ENCODE data around the gene TENM3.
"Not testable (repeated sequence)": the region's sequence is repeated elsewhere in the genome, so short reads cannot be mapped to it uniquely, and the experiment has no call there.

The TENM3 gene

GRCh38 chr4:182228991-182229577 lies 14.1 kb upstream of the TENM3 start:
- DNase-seq, result no peak

- DNase-seq, result no peak
Observed at GRCh38 chr4:182230256-182230655, 12.9 kb upstream of the TENM3 start.

- no peak for DNase-seq
Observed at GRCh38 chr4:182231080-182231479, 12.1 kb upstream of the TENM3 start.

- no peak for DNase-seq
Observed at GRCh38 chr4:182231496-182231895, 11.7 kb upstream of the TENM3 start.

- DNase-seq, result no peak
Observed at GRCh38 chr4:182233310-182234090, 9.7 kb upstream of the TENM3 start.

- DNase-seq, result no peak
Observed at GRCh38 chr4:182235021-182235795, 8.0 kb upstream of the TENM3 start.

- no peak for DNase-seq
Observed at GRCh38 chr4:182236186-182236585, 7.0 kb upstream of the TENM3 start.

GRCh38 chr4:182237010-182237409 lies 6.2 kb upstream of the TENM3 start:
- not testable (repeated sequence) for DNase-seq

GRCh38 chr4:182238355-182238931 lies 4.8 kb upstream of the TENM3 start:
- no peak for DNase-seq

- DNase-seq, result no peak
Observed at GRCh38 chr4:182240161-182241130, 2.8 kb upstream of the TENM3 start.

- DNase-seq, result not testable (repeated sequence)
Observed at GRCh38 chr4:182242260-182242659, 942 bp upstream of the TENM3 start.

- DNase-seq, result no peak
Observed at GRCh38 chr4:182242787-182243186, 415 bp upstream of the TENM3 start.

- DNase-seq, result no peak
Observed at GRCh38 chr4:182245041-182245440, 1.8 kb downstream of the TENM3 start.

GRCh38 chr4:182245541-182246215 lies 2.5 kb downstream of the TENM3 start:
- no peak for DNase-seq

GRCh38 chr4:182246401-182247205 lies 3.4 kb downstream of the TENM3 start:
- no peak for DNase-seq

GRCh38 chr4:182248295-182248694 lies 5.1 kb downstream of the TENM3 start:
- no peak for DNase-seq

GRCh38 chr4:182250446-182250845 lies 7.2 kb downstream of the TENM3 start:
- no peak for DNase-seq

- no peak for DNase-seq
Observed at GRCh38 chr4:182251116-182251515, 7.9 kb downstream of the TENM3 start.

- no peak for DNase-seq
Observed at GRCh38 chr4:182252220-182252619, 9.0 kb downstream of the TENM3 start.

GRCh38 chr4:182254026-182254780 lies 11.0 kb downstream of the TENM3 start:
- DNase-seq, result no peak
